MV-4-11 (cell line): ENCODE results near the gene CORO6.
A peak's percentile ranks its signal among the peaks of the same experiment; 100 is the strongest.

Experiments
- DNase-seq: peaks from one replicate; lab custom pipeline; 2025; lab: John Stamatoyannopoulos, UW

The CORO6 gene

GRCh38 chr17:29577385-29578211 lies 45.1 kb downstream of the CORO6 start:
- no peak for DNase-seq

DNA sequence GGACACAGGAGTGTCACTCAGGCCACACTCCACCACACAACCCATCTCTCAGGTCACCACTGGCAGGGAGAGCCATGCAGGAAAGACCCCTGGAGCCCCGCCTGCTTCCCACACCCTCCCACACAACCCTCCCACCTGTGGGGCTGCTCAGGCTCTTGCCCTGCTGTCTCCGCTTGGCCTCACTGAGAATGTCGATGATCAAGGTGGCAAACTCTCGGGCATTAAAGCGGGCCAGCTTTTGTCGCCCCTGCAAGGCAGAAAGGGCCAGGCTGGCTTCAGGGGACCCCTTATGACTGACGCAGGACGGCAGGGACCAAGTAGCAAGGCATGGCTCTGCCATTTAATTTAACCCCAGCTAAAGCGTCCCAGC lies 45.7 kb downstream of the CORO6 start:
- DNase-seq: no peak

GRCh38 chr17:29576214-29577000 lies 46.3 kb downstream of the CORO6 start:
- no peak for DNase-seq

- no peak for DNase-seq
Observed at GRCh38 chr17:29575511-29576213, 47.0 kb downstream of the CORO6 start.

DNA sequence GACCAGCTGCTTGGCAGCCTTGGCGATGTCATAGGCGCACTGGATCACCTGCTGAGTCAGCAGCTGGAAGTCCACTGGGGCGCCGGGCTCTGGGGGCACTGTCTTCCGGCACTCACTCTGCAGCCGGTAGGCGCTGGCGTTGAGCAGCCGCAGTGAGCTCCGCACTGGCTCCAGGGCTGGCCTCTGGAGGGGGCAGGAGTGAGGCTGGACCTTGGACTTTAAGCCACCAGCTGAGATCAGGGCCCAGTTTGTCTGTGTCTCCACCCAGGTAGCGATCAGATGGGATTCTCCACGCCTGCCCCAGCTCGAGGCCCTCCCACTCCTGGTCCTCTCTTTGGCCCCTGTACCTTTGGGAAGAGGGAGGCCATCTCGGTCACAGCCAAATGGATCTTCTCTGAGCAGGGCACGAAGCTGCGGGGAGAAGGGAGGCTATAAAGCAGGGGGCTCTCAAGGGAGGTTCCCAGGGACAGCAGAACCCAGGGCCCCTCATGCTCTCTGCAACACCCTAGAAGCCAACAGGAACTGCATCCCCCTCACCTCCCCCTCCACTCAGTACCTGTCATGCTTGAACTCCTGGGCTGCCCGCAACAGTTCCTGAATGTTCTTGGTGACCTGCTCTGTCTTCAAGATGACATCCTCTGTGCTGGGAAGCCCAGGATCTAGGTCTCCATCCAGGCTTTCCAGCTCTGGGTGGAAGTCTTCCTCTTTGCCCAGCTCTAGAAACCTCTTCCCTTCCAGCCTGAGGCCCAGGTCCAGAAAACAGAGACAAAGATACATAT lies 47.8 kb downstream of the CORO6 start:
- DNase-seq: no peak

DNA sequence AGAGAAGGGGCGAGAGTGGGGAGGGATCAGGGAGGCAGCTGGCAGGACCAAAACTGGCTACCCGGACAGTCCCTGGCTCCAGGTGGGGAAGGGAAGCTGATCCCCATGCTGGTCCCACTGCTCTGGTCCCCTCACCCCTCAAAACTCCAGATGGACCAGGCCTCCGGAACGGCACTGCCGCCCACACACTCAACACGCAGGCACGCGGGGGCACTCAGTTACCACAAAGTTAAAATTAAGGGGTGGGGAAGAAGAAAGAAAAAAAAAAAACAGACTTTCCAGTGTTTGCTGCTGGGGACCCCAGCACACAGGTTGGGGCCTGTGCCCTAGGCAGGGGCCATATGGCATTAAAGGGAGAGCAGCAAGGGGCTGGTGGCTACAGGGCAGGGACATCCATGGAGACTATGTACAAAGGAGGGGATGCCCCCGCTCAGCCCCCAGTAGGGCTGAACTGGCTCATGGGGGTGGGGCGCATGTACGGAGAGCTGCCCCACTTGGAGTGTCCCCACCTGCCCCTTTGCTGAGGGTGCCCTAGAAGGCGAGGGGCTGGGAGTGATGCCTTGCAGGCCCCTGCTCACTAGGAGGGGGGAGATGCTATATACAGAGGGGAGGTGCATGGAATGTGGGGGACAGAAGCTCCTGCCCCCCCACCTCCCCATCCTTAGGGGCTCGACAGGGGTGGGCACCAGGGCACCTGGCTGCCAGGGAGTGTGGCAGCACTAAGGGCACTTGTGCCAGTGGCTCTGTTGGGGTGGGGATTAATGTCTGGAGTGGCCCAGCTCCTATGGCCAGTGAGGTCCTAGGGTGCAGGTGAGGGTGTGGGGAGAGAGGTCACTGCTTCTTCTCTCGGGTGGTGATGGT lies 48.6 kb downstream of the CORO6 start:
- DNase-seq: no peak

GRCh38 chr17:29573558-29573869 lies 49.2 kb downstream of the CORO6 start:
- no peak for DNase-seq

DNA sequence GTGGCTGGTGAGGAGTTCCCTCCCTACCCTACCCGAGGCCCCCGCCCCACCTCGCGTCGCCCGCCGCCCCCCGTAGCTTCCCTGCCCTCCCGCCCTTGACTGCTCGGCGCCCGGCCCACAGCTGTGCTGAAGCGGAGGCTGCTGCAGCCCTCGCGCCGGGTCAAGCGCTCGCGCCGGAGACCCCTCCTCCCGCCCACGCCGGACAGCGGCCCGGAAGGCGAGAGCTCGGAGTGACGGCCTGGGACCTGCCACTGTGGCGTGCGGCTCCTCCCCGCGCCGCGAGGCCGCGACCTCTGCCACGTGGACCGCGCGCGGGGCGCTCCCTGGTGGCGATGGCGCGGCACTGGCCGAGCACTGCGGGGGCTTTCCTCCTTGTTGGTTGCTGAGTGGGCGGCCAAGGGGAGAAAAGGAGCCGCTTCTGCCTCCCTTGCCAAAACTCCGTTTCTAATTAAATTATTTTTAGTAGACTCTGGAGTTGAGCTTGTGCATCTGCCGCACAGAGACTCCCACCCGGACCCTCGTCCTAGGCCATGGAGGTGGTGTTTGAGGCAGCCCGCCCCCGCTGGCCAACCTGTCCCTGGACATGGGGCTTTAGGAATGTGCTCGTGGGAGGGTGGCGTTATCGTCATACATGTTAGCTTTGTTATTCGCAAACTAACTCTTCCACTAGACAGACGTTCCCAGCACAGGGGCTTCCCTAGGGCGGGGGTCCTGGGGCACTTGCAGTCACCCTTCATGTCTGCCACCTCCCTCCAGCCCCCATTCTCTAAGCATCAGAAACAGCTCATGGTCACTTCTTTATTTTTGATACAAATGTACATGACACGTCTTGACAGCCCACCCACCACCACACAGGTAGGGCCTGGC lies 49.8 kb downstream of the CORO6 start:
- peak; percentile 65 for DNase-seq

GRCh38 chr17:29571883-29572681 lies 50.6 kb downstream of the CORO6 start:
- no peak for DNase-seq

- DNase-seq: no peak
Observed at GRCh38 chr17:29571486-29571882, 51.2 kb downstream of the CORO6 start.

DNA sequence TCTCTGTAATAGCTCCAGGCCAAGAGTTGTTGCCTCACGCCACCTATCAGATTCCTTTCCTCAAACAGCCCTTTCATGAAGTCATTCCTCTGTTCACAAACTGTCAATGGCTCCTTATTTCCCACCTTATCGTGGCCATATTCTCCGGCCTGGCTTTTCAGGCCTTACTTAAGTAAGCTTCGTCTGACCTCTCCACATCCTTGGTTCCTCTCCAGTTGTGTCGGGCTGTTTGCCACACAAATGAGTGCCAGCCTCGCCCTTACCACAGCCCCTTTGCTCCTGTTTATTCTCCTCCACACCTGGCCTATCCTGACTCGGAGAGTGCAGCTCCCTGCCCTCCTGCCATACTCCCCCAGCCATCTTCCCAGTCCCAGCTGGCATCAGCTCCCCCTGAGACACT lies 52.2 kb downstream of the CORO6 start:
- no peak for DNase-seq

- no peak for DNase-seq
Observed at GRCh38 chr17:29569245-29569950, 53.3 kb downstream of the CORO6 start.

DNA sequence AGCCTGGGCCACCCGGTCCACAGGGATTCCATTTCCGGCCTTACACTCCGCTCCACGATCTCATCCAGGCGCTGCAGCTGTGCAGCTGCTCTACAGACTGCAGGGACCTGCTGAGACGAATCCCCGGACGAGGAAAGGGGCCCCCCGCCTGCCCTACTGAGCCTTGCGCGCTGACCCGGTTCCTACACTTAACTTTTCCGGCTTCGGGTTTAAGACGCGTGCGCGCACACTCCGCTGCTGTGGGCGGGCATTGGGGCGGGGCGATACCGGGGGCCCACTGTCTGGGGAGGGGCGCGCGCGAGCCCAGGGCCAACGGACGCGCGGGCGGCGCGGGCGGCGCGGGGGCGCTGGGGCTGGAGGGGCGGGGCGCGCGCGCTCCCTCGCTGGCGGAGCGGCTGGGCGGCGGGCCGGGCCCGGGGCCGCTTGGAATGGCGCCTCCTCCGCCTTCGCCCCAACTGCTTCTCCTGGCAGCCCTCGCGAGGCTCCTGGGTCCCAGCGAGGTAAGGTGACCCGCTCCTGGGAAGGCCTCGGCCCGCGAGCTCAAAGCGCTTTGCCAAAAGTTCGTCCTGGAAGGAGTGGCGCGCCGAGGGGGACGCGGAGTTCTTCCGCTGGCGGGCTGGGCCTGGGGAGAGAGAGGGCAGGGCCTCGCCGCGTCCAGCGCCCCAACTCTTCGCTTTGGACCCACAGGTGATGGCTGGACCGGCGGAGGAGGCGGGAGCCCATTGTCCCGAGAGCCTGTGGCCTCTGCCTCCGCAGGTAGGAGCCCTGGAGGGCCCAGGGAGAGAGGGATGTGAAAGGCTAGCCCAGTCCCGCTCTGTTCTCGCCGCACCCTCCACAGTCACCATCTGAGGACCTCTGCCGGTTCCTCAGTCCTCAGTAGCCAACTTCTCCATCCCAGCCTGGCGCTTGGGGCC lies 54.1 kb downstream of the CORO6 start, which contains the start of gene TP53I13:
TSS of gene TP53I13 (plus strand) at position 371 of the 914 bp plus-strand sequence. CDS start at position 429, 58 bp downstream.
- peak; percentile 77 for DNase-seq

GRCh38 chr17:29567554-29568330 lies 55.0 kb downstream of the CORO6 start:
- DNase-seq: peak; percentile 46

DNA sequence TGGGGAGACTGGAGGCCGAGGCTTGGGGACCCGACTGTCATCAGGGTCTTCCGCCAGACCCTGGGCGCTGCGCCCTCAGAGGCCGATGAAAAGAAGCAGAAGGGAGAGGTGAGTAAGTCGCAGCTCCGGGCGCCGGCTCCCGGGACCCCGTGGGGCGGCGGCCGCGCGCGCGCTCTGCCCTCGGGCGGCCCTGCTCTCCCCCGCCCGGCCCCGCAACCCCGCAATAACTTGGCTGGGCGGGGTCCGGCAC lies 55.5 kb downstream of the CORO6 start:
- no peak for DNase-seq

- no peak for DNase-seq
Observed at GRCh38 chr17:29566473-29567303, 56.0 kb downstream of the CORO6 start, which contains the start of gene ABHD15. TSS of gene ABHD15 (minus strand) at chr17:29567037. CDS start at chr17:29566966, 71 bp downstream.
